ENCODE data around the gene RNF43.
"Not testable (repeated sequence)": the region's sequence is repeated elsewhere in the genome, so short reads cannot be mapped to it uniquely, and the experiment has no call there.

Gene RNF43

DNA sequence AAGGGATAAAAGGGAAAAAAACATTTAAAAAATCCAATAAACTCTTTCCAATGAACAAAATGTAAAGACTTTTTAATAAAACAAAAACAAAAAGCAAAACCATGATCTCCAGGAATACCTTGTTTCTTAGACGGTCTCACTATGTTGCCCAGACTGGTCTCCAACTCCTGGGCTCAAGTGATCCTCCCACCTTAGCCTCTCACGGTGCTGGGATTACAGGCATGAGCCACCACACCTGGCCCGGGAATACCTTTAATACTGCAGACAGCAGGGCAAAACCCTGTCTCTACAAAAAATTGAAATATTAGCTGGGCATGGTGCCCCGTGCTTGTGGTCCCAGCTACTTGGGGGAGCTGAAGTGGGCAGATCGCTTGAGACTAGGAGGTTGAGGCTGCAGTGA lies 7.9 kb downstream of the RNF43 start:
- no peak for DNase-seq (ENCODE audit: low spot score)

DNA sequence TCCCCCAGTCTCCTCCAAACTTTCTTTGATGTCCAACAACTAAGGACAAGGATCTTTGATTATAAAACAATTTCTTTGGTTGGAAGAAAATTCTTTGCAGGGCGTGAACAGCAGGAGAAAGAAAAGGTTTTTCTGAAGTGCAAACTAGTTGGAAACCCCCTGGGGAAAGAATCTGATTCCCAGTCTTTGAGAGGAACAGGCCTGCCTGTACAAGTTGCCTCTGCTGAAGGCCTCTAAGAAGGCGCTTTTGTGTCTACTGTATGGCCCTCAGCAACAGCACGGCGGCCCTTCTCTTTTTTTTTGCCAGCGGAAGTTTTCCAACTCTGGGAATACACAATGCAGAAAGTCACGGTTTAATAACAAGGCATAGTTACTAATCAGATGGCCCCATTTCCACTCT lies 14.0 kb downstream of the RNF43 start:
- no peak for DNase-seq (ENCODE audit: low spot score)

DNA sequence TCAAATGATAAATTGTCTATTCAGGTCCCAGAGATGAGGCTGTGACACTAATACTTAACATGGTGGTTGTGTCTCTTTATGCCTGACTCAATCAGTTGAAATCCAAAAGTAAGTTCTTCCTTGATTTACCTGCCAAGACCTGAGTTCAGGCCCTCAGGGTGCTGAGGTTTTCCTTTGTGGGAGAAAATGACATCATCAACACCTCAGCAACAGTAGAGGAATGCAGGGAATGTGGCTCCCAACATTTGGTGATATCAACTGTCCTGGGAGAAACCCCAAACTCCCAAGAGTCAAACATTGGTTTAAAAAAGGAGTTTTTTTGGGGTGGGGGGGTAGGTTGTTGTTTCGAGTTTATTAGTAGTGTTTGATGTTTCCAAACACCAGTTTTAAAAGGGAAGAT lies 14.7 kb downstream of the RNF43 start:
- DNase-seq (ENCODE audit: low spot score): no peak

DNA sequence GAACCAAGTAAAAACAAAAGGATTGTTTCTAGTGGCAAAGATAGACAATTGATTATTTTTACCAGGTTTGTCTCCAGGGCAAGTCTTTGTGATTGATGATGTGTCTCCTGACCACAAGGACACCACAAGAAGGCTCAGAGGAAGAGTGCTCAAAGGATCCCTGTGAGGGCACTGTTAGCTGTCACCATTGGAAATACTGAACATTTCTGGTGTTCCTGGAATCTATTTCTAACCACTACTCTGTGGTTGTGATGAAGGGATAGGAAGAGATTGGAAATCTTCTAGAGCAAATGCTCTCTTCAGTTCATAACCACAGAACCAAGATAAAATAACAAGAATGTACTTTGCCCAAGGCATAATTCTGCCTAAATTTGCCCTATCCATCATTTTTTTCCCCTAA lies 15.3 kb downstream of the RNF43 start:
- no peak for DNase-seq (ENCODE audit: low spot score)

DNA sequence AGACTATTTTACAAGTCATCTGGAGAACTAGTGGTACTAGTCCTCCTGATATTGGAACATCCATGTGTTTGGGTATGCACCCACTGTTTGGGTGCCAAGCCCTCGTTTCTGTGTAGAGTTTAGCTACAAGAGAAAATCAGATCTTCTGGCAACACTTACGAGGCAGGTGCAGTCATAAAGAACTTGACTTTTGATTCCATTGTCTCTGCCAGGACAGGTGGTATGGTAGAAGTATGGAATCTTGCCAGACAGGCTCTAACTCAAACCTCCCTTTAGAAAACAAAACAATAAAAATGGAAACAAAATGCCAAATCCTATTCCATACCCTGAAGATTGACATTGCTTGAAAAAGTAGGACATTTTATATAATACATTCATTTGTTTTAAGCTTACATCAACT lies 16.0 kb downstream of the RNF43 start:
- DNase-seq (ENCODE audit: low spot score): no peak

DNA sequence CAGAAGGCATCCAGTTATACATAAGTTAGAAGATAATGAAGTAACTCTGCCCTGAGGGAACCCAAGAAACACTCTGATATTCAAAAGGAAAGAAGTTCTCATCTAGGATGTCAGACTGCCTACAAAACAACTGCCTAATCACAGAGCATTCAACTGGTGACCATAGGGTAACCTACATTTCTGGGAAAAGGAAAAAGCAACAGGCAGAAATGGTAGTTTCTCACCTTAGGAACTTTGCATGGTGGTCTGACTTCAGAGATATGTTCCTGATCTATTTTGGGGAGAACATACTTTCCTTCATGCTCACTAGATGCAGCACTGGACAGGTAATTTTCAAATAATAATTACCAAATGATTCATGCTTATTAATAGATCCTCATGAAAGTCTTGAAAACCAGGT lies 16.5 kb downstream of the RNF43 start:
- DNase-seq (ENCODE audit: low spot score): no peak

DNA sequence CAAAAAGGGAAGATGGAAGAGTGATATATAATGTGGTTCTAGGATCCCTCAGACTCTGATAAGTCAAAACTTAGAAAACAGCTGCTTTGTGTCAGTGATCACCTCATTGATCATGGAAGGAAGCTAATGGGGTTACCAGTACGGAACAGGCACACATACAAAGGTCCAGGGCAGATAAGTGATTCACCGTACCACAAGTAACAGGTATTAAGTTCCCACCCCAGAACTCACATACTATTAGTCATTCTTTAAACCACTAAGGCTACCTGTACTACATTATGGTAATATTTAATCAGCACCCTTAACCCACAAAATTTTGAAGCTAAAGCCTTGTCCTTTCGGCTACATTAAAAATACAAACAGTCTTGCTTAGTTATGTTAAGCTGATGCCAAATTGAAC lies 17.4 kb downstream of the RNF43 start:
- DNase-seq (ENCODE audit: low spot score): no peak

DNA sequence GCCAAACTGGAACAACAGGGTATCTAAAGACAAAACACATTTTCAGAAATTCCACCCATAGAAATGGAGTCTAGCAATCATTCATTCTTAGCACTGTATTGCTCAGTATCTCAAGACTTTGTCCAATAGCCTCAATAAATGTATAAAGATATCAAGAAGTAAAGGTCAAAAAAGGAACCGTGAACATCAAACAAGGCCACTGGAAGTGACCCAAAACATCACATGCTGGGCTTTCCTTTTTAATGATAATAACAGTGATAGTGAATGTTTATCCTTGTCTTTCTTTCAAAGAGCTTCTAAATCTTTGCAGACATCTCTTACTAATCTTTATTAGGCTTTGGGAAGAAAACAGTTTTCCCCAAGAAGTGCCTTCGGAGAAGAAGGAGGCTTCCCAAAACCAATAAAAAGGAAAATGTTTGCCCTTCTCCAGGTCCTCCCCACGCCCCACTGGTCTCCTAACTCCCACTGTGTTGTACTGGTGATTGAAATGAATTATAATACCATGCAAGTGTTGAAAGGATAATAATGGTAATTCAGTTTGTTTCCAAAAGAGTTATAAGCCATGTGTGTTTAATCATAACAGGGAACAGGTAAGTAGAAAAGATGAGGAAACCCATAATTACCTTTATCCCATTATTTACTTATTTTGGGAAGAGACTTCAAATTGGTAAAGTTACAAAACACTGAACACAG lies 18.6 kb downstream of the RNF43 start:
- DNase-seq (ENCODE audit: low spot score): no peak

DNA sequence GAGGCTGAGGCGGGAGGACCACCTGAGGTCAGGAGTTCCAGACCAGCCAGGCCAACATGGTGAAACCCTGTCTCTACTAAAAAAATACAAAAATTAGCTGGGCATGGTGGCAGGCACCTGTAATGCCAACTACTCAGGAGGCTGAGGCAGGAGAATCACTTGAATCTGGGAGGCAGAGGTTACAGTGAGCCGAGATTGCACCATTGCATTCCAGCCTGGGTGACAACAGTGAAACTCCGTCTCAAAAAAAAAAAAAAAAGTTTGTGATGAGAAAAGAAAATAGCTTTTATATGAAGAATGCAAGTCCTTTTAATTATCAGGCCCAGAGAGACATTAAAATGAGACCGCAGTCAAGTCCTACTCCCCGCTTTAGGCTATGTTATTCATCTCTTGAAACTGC lies 19.9 kb downstream of the RNF43 start:
- DNase-seq (ENCODE audit: low spot score): not testable (repeated sequence)

DNA sequence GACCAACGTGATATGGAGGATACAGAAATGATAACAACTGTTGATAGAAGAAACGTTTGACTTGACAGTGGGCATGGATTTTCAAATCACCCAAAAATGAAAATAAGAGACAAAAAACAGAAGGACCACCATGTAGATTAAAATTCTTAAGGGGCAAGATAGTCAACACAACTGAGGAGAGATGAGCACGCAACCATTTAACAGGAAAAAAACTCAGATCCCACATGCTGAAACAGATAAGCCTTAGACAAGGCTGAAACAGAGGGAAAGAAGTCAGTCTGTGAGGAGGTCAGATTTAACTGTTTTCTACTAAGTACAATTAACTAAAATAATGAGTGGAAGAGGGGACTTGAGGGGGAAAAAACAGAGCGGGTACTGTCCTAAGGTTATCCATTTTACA lies 21.2 kb downstream of the RNF43 start:
- no peak for DNase-seq (ENCODE audit: low spot score)

DNA sequence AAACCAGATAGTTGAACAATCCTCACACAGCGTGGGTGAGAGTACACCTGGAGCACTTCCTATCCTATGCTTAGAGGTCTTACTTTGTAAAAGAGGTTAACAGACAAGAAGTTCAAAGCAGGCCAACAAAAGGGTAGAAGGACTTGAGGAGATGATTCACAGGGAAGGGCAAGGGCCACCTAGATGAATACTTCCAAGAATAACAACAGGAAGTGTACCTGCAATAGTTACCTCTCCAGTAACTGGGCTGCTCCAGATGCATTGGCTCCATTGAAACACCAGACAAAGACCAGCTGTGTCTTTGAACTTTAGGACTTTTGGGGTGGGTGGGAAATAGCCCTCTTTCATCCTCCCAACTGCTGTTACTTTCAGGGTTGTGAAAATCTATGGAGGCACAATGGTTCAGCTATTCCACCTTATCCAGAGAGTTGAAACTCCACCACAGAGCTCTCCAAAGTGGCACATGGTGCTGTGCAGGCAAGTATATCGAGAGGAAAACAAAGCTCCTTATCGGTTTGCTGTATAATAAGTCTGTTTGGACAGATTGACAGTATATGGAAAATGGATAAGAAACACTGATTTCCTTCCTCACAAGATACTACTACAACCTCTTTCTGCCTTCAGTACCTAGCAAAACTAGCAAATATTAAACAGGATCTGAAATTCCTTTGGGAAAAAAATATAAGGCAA lies 22.7 kb downstream of the RNF43 start:
- no peak for DNase-seq (ENCODE audit: low spot score)

DNA sequence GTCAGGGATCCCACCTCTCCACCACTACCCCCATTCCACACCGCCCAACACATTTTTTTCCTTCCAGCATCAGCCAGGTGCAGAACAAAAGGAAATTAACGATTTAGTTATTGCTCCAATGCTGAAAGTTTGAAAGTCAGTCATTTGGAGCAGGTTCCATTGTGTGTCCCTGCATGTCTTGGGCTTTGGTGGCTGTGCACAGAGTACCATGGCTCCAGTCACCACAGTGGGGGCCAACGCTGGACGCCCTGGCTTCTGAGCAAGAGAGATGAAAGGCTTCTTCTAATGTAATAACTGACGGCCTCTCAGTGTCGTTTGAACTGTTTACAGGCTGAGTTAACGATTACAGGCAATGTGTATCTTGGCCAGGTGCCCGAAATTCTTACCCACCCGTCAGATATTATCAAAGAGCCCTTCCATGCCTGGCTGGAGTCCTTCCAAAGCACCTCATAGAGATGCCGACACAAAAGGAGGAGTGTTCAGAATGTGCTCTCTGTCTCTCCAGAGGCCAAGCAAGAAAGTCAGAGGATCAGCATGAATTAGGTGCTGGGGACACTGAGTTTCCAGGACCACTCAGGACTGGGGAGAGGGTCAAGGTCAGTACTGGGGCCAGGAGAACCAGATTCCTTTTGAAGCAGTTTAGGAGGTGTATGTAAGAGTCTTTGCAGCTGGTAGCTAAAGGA lies 25.9 kb downstream of the RNF43 start:
- peak; percentile 70 for DNase-seq (ENCODE audit: low spot score)

DNA sequence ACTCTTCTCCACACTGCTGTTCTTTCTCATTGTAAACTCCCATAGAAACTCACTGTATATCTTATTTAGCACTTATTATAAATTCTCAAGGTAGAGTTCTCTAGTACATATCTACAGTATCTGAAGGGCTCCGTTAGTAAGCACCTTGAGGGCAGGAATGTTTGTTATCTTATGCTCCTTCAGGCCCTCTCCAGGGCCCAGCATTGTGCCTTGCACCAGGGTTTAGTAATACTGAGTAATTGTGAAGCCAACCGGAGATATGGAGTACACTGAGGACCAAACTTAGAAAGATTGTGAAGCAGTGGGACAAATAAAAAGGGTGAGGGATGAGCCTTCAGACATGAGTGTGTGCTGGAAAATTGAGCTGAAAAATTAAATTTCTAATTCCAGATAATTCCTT lies 26.4 kb downstream of the RNF43 start:
- DNase-seq (ENCODE audit: low spot score): no peak

DNA sequence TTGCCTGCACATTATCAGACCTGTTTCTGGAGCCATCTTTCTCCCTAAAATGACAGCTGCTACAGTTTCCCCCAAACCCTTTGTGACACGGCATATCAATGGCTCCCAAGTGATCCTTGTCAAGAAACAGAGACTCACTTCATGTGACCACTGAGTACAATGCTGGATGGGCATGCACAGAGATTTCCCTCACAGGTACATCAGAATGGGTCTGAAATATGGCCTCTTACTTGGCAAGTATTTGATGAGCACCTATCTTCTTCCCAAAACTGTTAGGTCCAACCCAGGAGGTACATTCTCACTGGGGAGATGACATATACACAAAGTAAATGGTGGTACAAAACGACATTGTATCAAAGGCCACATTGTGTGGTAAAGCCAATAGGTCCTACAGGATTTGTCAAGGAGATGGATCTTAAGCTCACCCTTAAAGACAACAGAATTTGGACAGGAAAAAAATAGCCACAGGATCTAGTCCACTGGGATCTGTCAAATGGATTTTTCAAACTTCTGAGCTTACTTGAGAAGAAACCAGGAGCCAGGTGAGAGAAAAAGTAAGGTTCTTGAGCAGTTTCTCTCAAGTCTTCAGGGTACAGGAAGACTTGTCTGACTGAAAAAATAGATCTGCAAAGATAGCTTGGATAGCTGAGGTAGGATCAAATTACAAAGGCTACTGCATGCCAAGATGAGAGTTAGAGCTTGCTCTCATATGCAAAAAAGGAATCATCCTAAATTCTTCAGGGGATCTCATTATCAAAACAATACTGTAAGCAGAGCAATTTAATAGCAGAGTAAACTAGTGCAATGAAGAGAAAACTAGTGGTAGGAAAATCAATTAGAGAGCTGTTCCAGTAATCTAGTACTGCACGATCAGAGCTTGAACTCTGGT lies 28.8 kb downstream of the RNF43 start:
- DNase-seq (ENCODE audit: low spot score): no peak

DNA sequence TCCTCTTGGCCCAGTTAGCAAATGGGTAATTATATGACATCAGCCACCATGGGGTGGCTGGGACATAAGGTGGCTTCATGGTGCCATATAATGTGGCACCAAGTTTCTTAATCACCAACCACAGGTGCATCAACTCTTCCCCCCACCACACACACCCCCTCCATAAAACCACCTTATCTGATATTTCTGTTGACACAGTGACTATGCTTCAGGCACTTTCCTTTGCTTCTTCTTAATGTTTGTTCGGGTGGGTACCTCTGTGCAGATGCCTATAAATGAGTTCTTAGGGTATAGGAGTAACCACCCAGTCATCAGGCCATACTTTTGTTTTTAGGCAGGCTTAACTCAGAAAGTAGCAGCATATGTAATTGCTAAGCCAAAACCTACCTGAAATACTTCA lies 29.5 kb downstream of the RNF43 start:
- peak; percentile 32 for DNase-seq (ENCODE audit: low spot score)

DNA sequence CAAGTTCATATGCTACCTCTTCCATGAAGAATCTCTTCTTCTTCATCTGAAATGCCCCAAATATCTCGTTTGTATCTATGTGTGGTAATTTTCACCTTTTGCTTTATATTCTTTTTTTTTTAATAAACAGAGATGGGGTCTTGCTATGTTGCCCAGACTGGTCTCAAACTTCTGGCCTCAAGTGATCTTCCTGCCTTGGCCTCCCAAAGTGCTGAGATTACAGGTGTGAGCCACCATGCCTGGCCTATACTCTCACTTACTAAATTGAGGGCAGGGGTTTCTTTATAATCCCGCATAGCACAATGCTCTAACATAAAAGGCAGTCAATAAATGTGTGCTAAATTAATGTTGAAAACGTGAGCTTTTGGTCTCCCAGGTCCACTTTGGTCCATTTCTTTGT lies 30.6 kb downstream of the RNF43 start:
- DNase-seq (ENCODE audit: low spot score): no peak

DNA sequence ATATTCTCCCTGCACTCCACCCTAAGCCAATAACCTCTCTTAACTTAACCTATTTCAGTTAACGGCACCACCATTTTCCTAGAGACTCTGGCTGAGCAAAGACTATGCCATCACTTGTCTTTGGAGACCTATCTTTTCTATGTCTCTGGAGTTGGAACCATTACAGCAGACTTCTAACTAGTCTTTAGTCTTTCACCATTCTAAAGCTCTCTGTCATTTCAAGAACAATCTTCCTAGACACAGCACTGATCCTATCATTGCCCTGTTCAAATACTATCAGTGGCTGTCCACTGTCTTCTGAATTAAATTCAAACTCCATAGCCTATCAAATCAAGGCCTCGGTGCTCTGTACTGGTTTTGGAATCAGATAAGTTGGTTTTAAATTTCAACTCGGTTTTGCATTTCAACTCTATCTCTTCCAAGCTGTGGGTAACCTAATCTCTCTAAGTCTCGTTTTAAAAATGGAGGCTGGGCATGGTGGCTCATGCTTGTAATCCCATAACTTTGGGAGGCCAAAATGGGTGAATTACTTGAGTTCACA lies 31.9 kb downstream of the RNF43 start:
- DNase-seq (ENCODE audit: low spot score): no peak

DNA sequence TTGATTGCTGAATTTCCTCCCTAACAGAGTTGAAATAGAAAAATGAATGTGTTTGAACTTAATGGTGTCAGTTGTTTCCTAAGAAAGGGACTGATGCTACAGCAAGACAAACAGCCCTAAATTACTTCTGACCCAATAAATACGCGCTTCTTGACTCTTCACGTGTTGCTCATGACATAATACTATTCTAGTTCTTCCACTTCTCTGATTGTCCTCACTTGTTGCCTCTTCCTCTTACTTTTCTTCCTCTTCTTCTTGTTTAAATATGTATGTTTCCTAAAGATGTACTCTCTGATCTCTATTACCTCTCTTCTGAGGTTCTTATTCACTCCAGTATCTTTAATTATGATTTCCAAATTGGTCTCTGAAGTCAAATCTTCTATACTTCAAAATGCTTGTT lies 32.4 kb downstream of the RNF43 start:
- no peak for DNase-seq (ENCODE audit: low spot score)

DNA sequence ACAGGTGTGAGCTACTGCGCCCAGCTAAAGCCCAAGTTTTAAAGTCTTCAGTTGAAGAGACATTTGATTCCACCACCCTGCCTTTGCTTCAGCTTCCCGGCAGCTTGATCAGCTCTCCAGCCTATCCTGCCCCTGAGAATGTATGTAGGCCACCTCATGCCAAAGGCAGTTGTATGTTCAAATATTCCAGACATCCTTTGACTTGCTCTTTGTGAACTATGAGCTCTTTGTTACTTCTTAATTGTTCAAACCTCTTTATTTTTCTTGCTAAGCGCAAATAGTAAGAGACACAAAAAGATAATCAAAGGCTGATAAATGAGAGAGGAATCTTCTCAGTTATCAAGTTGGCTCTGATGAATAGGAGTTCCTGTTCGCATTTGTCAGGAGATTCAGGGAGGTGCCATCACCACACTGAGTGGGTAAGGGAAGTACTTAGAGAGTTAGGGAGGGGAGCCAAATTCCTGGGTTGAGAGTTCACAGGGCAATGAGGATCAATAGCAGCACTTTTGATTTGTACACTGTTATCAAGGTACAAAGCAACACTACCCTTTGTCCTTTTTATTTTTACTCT lies 33.4 kb downstream of the RNF43 start:
- DNase-seq (ENCODE audit: low spot score): no peak

DNA sequence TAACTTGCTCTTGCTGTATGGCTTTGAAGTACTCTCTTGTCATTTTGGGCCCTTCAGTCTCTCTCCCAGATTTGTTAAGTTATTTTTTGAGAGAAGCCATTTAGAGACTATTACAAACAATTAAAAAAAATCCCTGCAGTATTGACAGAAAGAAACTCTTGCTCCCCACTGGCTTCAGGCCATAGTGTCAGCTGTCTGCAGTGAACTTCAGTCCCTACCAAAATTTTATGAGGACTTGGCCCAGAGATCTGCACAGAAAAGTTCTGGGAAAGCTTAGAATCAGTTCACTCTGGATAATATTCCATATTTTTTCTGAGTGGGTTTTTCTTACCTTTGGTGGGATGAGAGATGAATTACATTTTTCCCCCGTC lies 34.5 kb downstream of the RNF43 start:
- no peak for DNase-seq (ENCODE audit: low spot score)

DNA sequence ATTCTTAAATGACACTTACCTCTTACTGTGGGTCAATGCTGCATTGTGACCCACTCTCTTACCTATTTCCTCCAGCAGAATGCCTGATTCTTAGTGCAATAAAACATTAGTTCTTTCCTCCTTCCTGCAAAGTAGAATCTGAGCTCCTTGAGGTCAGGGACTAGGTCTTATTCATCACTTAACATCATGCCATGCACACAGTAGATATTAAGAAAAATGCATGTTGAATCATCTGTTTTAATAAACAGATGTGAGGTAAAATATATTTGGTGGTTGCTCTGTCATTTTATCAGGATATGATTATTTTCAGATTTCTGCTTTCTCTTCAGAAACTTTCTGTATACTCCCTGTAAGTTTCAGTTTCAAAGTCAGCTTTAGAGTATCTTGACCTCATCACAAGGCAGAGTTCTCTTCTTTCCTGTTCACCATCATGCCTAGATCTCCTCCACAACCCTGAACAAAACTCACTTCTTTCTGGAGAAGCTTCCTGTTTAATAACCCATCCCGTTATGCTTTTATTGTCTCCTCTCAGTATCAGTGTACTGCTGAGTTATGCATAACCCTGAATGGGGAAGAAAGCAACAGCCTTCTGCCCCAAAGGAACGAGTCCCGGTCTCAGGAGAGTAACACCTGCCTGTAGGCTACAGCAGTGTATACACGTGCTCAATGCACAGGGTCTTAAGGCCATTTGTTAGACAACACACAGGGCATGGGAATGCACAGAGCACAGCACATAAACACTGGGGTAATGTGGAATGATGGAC lies 35.0 kb downstream of the RNF43 start:
- DNase-seq (ENCODE audit: low spot score): no peak

All from hematopoietic multipotent progenitor cell treated with erythropoietin and hydrocortisone succinate and interleukin-3 and kit ligand, for 15 days (in vitro differentiated cells).